T-helper 2 cell treated with Interferon-gamma antibody and Interleukin-4, amounts not matched to agents 5 μg/mL and 100 μg/mL, for 36 hours (primary cell): ENCODE data around the gene KRT24.

Source experiments
- DNase-seq: peaks from one replicate; pipeline ENCODE4 v3.0.0; 2021; ENCODE audit warnings: low spot score
- H3K27ac Mint-ChIP-seq: one replicate; pipeline ENCODE4 v1.8.0; 2021; ENCODE audit warnings: mild to moderate bottlenecking, mixed read lengths
- H3K27me3 Mint-ChIP-seq: one replicate; pipeline ENCODE4 v1.8.0; 2021; ENCODE audit warnings: low read depth, mixed read lengths
- H3K36me3 Mint-ChIP-seq: one replicate; pipeline ENCODE4 v1.8.0; 2021; ENCODE audit warnings: low read depth, mixed read lengths
- H3K4me1 Mint-ChIP-seq: one replicate; pipeline ENCODE4 v1.8.0; 2021; ENCODE audit warnings: low read depth, mixed read lengths
- H3K4me3 Mint-ChIP-seq: one replicate; pipeline ENCODE4 v1.8.0; 2022; ENCODE audit warnings: mild to moderate bottlenecking, moderate library complexity, mixed read lengths
- H3K9me3 Mint-ChIP-seq: one replicate; pipeline ENCODE4 v1.8.0; 2021; ENCODE audit warnings: mixed read lengths

KRT24 gene

DNA sequence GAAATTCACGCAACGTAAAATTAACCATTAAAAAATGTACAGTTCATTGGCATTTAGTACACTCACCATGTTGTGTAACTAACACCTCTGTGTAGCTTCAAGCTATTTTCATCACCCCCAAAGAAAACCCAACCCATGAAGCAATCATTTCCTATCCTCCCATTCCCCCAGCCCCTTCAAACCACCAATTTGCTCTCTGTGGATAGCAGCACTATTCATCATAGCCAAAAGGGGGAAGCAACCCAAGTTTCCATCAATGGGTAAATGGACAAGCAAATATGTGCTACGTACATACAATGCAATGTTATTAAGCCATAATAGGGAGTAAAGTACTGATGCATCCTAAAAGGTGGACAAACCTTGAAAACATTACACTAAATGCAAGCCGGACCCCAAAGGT, 27.6 kb downstream of the KRT24 start:
- no peak overlapping the region for H3K27ac Mint-ChIP-seq
- H3K27me3 Mint-ChIP-seq: peaks cover 54% of the 10 kb centered on the region
- no peak for DNase-seq
- peaks cover 7% of the 10 kb centered on the region for H3K4me1 Mint-ChIP-seq
- H3K4me3 Mint-ChIP-seq: no peak overlapping the region
- no peaks in the 10 kb centered on the region for H3K36me3 Mint-ChIP-seq
- H3K9me3 Mint-ChIP-seq: no peaks in the 10 kb centered on the region

DNA sequence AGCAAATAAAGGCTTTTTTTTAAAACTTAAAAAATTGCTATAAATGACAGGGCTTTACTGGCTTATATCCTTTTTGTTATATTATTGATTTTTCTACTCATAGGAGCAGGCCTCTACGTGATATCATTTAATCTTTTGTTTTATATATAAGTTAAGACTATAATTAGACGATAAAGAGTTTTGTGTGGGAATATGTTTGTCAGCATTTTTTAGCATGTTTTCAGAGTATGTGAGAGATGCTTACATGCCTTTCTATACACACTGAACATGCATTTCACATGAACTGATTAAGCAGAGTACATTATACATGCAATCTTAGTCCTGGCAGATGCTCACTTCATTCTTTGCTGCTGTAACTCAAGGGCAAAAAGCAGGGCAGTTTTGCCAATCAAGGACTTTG, 30.9 kb downstream of the KRT24 start:
- Mint-ChIP-seq H3K36me3 (no peaks in the 10 kb centered on the region), H3K27me3 (peaks cover 56% of the 10 kb centered on the region), H3K4me1 (no peaks in the 10 kb centered on the region), H3K9me3 (no peaks in the 10 kb centered on the region), H3K27ac (no peak overlapping the region), H3K4me3 (no peak overlapping the region)
- no peak for DNase-seq

DNA sequence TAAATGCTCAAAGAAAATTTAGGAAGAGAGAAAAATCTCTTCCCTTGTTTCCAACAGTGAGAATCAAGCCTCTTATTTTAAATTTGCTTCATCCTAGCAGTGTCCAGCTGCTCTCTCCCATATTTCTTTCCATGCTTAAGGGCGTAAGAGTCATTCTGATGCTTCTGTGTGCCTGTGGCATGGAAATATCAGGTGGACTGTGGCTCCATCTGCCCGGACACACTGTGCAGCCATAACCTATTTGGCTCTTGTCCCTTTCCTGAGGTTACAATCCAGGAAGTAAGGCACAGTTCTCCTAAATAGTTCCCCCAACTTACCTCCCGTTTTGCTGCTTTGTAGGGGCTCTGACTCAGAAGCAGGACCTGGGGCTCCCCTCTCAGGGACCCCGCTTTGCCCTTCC, 32.3 kb downstream of the KRT24 start:
- H3K36me3 Mint-ChIP-seq: no peaks in the 10 kb centered on the region
- H3K4me1 Mint-ChIP-seq: no peaks in the 10 kb centered on the region
- no peak overlapping the region for H3K4me3 Mint-ChIP-seq
- DNase-seq: no peak
- no peaks in the 10 kb centered on the region for H3K9me3 Mint-ChIP-seq
- no peak overlapping the region for H3K27ac Mint-ChIP-seq
- H3K27me3 Mint-ChIP-seq: peaks cover 46% of the 10 kb centered on the region

DNA sequence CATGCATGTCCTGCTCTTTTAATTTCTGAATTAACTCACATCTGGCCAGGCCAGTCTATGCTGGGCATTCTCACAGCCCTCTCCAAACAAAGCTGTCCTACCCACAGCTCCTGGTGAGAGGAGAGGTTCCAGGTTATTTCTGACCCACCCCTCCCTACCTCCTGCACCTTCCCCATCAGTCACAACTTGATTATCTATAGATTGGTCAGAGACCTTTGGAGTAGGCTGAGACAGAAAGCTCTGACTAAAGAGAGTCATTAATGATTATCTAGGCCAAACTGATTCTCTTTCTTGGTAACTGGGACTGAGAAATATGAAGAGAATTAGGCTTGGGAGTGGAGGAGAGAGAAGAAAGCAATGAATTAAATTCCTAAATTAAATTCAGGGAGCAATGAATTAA, 37.2 kb downstream of the KRT24 start:
- peaks cover 42% of the 10 kb centered on the region for H3K27me3 Mint-ChIP-seq
- no peaks in the 10 kb centered on the region for H3K36me3 Mint-ChIP-seq
- no peak for DNase-seq
- no peak overlapping the region for H3K27ac Mint-ChIP-seq
- no peaks in the 10 kb centered on the region for H3K9me3 Mint-ChIP-seq
- H3K4me3 Mint-ChIP-seq: no peak overlapping the region
- peaks cover 4% of the 10 kb centered on the region for H3K4me1 Mint-ChIP-seq

DNA sequence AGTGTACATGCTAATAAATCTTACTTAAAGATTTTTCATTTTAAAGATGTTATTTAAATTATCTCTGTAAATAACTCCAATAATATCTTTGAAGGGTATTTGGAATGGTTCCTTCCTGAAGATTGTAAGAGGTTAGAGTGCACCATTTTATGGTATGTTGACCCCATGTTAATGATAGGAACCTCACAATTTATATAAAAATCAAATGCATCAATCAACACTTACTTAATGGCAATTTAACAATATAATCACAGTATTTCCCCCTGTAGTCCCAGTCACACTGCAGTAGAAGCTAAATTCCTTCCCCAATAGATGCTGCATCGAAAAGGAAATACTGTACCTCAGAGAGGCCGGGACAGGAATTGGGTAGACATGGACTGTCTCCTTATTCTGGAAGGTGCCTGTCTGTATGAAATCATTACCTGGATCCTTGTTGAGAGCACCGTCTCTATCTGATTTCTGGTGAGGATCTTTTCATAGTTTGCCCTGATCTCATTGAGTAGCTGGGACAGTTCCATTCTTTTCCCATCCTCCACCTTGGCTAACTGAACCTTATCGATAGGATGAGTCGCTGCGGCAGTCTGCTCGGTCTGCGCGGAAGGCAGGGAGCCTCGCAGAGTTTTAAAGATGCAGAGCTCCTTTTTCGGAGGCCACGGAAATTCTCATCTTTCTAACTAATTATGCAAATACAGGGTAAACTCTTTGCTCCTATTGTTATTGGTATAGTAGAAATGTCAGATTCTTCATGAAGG, 38.8 kb downstream of the KRT24 start, which contains the start of gene KRT222:
KRT222 (minus strand) TSS at position 596 of the 752 bp plus-strand sequence; CDS start at position 518, 78 bp downstream.
- Mint-ChIP-seq H3K36me3 (no peaks in the 10 kb centered on the region), H3K9me3 (no peaks in the 10 kb centered on the region), H3K4me3 (peak within 1 kb of the TSS; percentile 58), H3K27ac (no peak within 1 kb of the TSS), H3K27me3 (peaks cover 36% of the 10 kb centered on the region), H3K4me1 (peaks cover 8% of the 10 kb centered on the region)
- DNase-seq: no peak

DNA sequence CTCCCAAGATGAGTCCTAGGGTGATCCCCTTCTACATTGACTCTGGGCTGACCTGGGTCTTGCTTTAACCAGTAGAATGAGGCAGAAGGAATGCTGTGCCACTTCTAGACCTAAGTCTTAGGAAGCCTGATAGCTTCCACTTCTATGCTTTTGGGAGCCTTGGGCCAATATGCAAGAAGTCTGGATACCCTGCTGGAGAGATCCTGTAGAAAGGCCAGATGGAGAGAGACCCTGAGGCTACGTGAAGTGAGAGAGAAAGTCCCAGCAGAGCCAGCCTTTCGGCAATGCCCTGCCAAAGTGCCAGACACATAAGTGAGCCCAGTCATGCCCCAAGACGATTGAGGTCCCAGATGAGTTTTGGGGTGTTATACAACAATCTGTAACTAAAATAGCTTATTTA, 40.3 kb downstream of the KRT24 start:
- H3K27ac Mint-ChIP-seq: no peak overlapping the region
- H3K27me3 Mint-ChIP-seq: peaks cover 37% of the 10 kb centered on the region
- H3K4me3 Mint-ChIP-seq: no peak overlapping the region
- no peak for DNase-seq
- H3K4me1 Mint-ChIP-seq: peaks cover 10% of the 10 kb centered on the region
- no peaks in the 10 kb centered on the region for H3K9me3 Mint-ChIP-seq
- no peaks in the 10 kb centered on the region for H3K36me3 Mint-ChIP-seq

DNA sequence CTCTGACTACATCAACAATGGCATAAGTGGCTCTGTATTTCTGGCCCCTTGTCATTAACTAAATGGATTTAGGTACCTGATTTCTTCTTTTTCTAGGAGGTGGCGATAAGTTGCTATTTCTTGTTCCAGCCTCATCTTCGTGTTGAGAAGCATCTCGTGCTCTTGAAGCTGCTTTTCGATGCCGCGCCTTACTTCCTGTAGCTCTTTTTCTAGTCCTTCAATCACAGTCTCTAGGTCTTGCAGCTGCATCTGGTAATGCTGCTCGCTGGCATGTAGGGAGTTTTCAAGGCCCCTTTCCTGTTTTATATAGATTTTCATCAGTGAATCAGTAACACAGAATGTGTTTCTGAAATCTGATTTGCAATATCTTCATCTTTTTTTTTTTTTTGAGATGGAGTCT, 43.6 kb downstream of the KRT24 start:
- H3K4me3 Mint-ChIP-seq: no peak overlapping the region
- no peaks in the 10 kb centered on the region for H3K9me3 Mint-ChIP-seq
- H3K27me3 Mint-ChIP-seq: peaks cover 36% of the 10 kb centered on the region
- H3K4me1 Mint-ChIP-seq: peaks cover 7% of the 10 kb centered on the region
- DNase-seq: no peak
- H3K36me3 Mint-ChIP-seq: no peaks in the 10 kb centered on the region
- H3K27ac Mint-ChIP-seq: no peak overlapping the region

DNA sequence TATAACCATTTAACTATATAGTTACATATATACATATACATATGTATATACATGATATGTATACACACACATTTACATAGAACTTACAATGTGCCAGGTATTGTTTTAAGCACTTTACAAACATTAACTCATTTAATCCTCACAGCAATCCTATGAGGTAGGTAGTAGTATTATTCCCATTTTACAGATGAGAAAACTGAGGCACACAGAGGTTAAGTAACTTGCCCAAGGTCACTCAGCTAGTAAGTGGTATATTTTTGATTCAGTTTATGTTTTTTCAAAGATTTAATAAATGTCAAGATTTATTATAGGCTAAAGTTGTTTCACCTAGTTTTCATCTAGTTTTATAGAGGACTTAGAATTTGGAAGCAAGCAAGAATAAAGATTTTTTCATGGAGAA, 45.2 kb downstream of the KRT24 start:
- H3K27ac Mint-ChIP-seq: no peak overlapping the region
- H3K9me3 Mint-ChIP-seq: no peaks in the 10 kb centered on the region
- H3K36me3 Mint-ChIP-seq: no peaks in the 10 kb centered on the region
- peaks cover 5% of the 10 kb centered on the region for H3K4me1 Mint-ChIP-seq
- H3K27me3 Mint-ChIP-seq: peaks cover 30% of the 10 kb centered on the region
- no peak for DNase-seq
- no peak overlapping the region for H3K4me3 Mint-ChIP-seq

DNA sequence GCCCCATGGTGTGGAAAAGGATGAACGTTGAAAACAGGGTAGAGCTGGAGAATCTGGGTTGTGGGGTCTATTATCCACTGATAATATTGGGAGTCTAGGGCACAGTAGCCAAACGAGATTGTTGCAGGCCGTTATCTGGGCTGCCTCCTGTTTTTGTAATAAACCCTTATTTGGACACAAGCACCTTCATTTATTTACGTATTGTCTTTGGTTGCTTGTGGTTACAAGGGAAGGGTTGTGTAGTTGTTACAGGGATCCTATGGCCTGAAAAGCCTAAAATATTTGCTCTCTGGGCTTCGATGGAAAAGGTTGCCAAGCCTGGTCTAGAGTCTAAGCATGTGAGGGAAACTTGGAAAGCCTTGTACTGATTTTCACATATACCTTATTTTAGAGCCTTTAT, 51.6 kb downstream of the KRT24 start:
- no peaks in the 10 kb centered on the region for H3K36me3 Mint-ChIP-seq
- no peaks in the 10 kb centered on the region for H3K9me3 Mint-ChIP-seq
- H3K27ac Mint-ChIP-seq: no peak overlapping the region
- no peak for DNase-seq
- no peak overlapping the region for H3K4me3 Mint-ChIP-seq
- H3K27me3 Mint-ChIP-seq: peaks cover 8% of the 10 kb centered on the region
- H3K4me1 Mint-ChIP-seq: peaks cover 8% of the 10 kb centered on the region

DNA sequence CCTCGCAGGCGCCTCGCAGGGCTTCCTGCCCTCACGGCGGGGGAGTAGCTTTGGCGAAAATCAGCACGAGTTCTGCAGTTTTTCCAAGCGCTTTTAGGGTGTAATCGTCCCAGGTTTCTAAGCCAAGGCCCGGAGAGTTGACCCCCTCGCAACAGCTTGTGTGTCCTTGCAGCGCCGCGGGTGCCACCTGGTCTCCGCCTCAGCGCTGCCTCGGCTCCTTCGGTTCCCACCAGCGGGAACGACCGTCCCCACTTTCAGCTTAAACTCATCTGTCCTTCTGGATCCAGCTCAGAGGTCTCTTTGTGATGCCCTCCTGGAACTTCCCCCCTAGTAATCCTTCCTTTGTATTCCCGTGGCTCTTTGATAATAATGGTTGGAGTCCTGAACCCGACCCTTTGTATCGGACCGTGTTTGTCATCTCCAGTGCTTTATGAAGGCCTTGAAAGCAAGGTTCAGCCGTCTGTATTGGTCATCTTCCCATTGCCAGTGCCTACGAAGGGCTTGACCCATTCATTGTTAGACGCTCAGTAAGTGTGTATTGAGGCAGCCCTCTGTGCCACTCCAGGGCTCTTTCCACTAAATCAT, 55.1 kb downstream of the KRT24 start:
- peak overlapping the region; percentile 91 for H3K4me3 Mint-ChIP-seq
- peak overlapping the region; percentile 94 for H3K27ac Mint-ChIP-seq
- H3K4me1 Mint-ChIP-seq: peaks cover 32% of the 10 kb centered on the region
- no peak for DNase-seq
- H3K36me3 Mint-ChIP-seq: peaks cover 17% of the 10 kb centered on the region
- H3K9me3 Mint-ChIP-seq: no peaks in the 10 kb centered on the region
- no peaks in the 10 kb centered on the region for H3K27me3 Mint-ChIP-seq
